Subcutaneous adipose tissue (tissue), 4 donors: ENCODE results near the gene COL4A5. TPM values are rescaled to one million over a fixed set of nuclear protein-coding genes. Genes with fewer than 3 reads are reported as not detected.

Experiments
- total RNA-seq, 4 donors: library from RNA; depleted of rRNA; stranded (reverse); fragments of >200 nt; gene quantifications; one replicate each; pipeline ENCODE4 v1.1.0, GENCODE V29; 2016
- TF ChIP-seq, protein P1 (sequence below): fragments of 450-650 bp; IDR thresholded peaks from one replicate; pipeline ENCODE4 v1.5.1; 2016; ENCODE audit warnings: low read depth, mild to moderate bottlenecking, control low read depth, antibody characterized with exemption, moderate library complexity

Gene COL4A5
- total RNA-seq, 4 donors from 2014 or later = 1.8 to 6.8 (median 3.2) TPM

- TF ChIP-seq, protein P1, sequence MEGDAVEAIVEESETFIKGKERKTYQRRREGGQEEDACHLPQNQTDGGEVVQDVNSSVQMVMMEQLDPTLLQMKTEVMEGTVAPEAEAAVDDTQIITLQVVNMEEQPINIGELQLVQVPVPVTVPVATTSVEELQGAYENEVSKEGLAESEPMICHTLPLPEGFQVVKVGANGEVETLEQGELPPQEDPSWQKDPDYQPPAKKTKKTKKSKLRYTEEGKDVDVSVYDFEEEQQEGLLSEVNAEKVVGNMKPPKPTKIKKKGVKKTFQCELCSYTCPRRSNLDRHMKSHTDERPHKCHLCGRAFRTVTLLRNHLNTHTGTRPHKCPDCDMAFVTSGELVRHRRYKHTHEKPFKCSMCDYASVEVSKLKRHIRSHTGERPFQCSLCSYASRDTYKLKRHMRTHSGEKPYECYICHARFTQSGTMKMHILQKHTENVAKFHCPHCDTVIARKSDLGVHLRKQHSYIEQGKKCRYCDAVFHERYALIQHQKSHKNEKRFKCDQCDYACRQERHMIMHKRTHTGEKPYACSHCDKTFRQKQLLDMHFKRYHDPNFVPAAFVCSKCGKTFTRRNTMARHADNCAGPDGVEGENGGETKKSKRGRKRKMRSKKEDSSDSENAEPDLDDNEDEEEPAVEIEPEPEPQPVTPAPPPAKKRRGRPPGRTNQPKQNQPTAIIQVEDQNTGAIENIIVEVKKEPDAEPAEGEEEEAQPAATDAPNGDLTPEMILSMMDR = no peak
These were observed 142.5 kb downstream of the COL4A5 start for GRCh38 chrX:108582151-108582550.

DNA sequence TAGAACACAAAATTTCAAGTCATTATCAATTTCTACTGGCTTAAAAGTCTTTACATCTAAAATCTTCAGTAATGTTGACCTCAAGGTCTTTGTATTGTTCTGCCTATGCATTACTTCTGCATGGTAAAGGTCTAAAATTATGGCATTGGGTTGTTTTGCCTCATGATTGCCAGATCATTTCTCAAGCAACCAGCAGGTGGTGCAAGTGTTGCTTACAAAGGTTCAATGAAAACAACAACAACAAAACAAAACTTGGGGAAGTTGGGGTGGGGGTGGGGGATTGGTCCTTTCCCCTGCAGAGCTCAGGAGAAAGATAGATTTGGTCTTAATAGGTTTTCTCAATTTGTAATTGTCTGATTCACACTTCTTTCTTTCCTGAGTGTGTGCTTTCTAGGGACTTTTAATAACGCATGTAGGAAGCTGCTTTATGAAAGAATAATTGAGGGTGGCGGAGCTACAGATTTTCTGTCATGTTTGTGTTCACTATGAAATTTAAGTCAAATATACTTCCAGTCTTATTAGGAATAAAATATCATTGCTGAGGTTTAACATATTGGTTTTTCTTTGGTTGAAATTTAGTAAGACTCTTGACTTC, 145.1 kb downstream of the COL4A5 start:
- TF ChIP-seq, protein P1 = no peak

- TF ChIP-seq, protein P1 = no peak
These were observed 150.9 kb downstream of the COL4A5 start for GRCh38 chrX:108590496-108590895.

DNA sequence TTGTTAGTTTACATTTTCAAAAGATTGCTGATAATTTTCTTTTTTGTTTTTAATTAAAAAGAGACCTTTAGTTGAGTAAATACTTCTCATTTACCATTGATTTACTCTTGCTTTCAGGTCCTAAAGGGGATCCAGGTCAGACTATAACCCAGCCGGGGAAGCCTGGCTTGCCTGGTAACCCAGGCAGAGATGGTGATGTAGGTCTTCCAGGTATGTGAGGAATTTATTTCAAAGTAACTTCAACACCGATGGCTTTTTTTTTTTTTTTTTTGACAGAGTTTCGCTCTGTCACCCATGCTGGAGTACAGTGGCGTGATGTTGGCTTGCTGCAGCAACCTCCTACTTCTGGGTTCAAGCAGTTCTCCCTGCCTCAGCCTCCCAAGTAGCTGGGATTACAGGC, 161.6 kb downstream of the COL4A5 start:
- TF ChIP-seq, protein P1 = no peak

- TF ChIP-seq, protein P1 = no peak
These were observed 170.5 kb downstream of the COL4A5 start for GRCh38 chrX:108610141-108610540.

DNA sequence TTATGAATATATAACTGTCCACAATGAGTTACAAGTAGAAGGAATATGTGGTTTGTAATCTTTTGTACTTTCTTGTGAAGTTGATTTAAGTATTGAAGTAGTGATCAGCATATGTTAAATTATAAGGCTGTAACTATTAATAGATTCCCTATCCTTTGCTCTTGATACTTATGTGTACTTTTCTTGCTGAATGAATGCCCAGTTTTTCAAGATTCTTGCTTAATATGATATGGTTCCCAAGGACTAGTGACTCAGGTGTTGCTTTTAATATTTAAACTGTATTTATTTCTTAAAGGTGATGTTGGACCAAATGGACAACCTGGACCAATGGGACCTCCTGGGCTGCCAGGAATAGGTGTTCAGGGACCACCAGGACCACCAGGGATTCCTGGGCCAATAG, 175.0 kb downstream of the COL4A5 start:
- TF ChIP-seq, protein P1 = no peak

GRCh38 chrX:108640817-108641216, 201.2 kb downstream of the COL4A5 start:
- TF ChIP-seq, protein P1 = no peak
